Fibroblast of lung (primary cell): ENCODE data around the gene PYM1.

Source experiments
- CTCF ChIP-seq, 2 donors: IDR thresholded peaks in 1 of 2; conservative IDR thresholded peaks in 1 of 2; 1 replicate in 1 of 2; 2 replicates in 1 of 2; pipeline ENCODE4 v1.5.1; 2011 to 2012; ENCODE audit warnings: low read length in 2 of 2, control low read depth in 1 of 2, inconsistent platforms in 1 of 2, low read depth in 1 of 2, mild to moderate bottlenecking in 1 of 2
- EZH2 ChIP-seq: IDR thresholded peaks from 2 replicates; pipeline ENCODE4 v1.5.1; 2012; ENCODE audit warnings: low read length, control low read depth, mild to moderate bottlenecking; ENCODE audit errors: missing control alignments

GRCh38 chr12:55966408-55967281 is 39.0 kb upstream of the PYM1 start, which contains the start of gene CDK2:
- TF ChIP-seq CTCF (conservative IDR thresholded peaks at IDR 0.05 in 1 of 2, IDR thresholded peaks at IDR 0.05 in 1 of 2; ENCODE audit: low read depth in 1 of 2, low read length in 2 of 2) (no peak), EZH2 (no peak)
